GM18519 (cell line): ENCODE data around the gene HOXD11.

Experiments used
- ATAC-seq: cut with Tn5 transposase; IDR thresholded peaks from one replicate; pipeline ENCODE4 v1.9.1; 2021; ENCODE audit warnings: mild to moderate bottlenecking, moderate library complexity; ENCODE audit not compliant: unreplicated experiment, low FRiP score

Gene HOXD11

GRCh38 chr2:176080540-176081375 is 26.3 kb upstream of the HOXD11 start:
- ATAC-seq: no peak

DNA sequence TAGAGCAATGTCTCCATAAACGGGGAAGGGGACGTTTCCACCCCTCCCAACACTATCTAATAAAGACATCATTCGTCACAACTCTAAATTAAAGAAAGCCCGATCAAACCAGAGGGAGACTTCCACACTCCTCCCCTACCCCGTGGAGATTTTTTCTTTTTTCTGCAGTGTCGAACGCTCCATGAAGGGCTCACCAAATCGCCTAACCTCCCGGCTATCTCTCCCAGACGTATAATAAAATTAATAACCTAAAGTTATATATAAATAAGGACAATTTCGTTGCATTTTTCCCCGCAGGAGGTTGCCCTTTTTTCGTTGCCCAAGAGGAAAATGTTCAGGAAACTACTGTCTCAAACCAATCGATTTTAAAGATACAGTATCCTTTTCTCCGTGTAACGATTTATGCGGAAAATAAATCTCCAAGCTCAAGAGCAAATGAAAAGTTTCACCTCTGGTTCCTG is 25.7 kb upstream of the HOXD11 start:
- no peak for ATAC-seq

DNA sequence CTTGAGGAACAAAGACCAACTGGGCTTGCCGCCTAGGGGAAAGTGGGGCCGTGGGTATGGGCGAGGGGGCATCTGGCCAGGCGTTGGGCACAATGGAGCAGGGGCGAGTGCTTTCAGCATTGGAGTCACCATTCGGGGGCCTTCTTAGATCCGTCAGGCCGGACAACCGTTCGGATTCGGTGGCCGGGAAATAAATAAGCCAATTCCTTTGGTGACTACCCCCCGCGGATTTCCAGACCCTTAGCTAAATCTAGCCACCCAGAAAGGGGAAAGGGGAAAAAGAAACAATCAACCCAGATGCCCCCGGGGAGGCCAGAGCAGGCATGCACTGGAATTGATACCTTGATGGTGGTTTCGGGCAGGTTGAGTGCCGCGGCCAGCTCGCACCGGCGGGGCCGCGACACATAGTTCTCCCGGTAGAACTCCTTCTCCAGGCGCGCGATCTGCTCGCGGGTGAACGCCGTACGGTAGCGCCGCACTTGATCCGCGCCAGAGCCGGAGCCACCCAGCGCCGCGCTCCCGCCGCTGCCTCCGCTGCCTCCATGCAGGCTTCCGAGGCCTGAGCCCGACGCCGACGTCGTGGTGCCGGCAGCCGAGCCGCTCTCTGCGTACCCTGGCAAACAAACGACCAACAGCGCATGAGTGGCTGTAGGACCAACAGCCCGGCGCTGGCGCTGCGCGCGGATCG is 25.1 kb upstream of the HOXD11 start:
- no peak for ATAC-seq

GRCh38 chr2:176082525-176082823 is 24.6 kb upstream of the HOXD11 start:
- ATAC-seq: no peak

- ATAC-seq: no peak
These were observed 24.0 kb upstream of the HOXD11 start for GRCh38 chr2:176082824-176083751.

- no peak for ATAC-seq
These were observed 23.3 kb upstream of the HOXD11 start, which contains the start of gene EVX2 for GRCh38 chr2:176083796-176084261. EVX2 (minus strand) TSS chr2:176083962; CDS start chr2:176083776, 186 bp downstream.

DNA sequence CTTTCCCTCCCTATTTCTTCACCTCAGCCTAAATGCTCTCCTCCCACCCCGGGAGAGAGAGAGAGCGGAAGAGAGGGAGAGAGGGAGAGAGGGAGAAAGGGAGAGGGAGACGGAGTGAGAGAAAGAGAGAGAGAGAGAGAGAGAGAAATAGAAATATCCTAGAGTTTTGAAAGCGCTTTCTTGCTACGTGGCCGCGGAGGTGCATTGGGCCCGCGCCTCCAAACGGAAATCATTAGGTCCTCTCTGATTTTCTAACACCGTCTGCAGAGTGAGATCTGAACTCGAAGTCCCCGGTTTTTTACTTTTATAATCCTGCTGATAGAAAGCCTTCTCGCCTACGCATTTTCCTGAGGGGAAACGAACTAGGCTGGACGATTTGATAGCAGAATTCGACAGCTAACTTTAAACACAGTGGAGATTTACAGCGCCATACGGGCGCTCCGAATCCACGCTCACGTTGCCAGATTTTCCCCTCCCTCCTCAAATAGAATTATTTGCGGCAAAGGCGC is 22.4 kb upstream of the HOXD11 start:
- no peak for ATAC-seq

DNA sequence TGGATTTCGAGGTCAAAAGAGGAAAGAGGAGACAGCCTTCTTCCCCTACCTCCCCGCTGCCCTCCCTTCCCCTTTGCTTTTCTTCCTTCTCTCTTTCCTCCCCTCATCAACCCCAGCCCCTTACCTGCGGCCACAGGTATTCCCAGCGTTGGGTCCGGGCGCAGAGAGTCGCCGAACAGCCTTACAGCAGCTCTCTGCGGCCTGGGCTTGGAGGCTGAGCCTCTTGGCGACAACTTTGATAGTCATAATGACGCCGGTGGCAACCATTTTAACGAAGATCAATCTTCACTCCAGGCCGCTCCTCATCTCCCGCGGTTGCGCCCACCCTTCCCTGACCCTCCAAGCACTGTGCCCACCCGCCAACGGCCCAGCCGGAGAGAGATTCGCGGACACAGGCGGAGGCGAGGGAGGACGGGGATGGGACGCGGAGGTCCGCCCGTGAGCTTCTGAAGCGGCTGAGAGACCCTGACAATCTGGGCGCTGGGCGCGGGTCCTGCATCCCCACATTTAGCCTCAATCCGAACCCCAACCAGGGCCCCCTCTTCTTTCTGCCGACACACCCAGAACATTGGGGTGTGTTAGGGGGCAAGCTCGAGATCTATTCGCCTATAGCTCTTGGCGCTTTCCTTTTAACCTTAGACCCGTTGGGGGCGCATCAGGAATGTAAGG is 21.8 kb upstream of the HOXD11 start:
- ATAC-seq: no peak

DNA sequence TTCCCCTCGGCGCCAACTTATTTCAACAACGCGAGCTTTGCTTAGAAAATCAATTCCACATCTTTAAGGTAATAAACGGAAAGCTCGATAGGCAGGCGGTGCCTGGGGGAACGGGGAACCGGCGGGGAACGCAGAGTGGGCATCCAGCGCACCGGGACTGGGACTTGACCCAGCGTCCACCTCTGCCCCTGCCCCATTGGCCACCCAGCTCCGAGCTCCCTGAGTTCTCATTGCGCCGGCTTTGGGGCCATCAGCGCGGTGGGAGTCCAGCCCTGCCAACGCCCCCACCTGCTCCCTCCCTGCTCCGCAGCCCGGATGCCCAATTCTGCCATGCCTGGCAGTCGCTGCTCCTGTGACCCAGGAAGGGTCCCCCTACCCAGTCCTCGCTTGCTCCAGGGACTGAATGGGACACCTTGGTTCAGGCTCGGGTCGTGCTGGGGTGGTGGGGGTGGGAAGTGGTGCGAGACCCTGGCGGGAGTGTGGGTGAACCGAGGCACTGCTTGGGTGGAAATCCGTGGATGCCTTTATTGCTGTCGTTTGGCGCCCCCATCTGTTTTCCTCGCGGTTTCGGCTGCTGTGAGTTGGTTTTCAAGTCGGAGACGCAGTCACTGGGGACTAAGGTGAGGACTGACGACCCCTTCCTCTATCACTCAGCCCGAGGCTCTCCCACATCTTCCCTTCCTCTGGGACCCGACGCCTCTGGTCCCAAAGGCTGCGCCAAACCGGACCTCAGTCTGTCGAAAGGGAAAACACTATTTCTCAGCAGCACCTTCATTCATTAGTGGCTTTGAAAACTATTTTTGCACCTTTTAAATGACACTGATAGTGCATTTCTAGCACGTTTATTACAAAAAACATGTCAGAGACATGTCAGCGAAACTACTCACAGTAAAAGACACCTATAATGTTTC is 21.0 kb upstream of the HOXD11 start:
- ATAC-seq: no peak

DNA sequence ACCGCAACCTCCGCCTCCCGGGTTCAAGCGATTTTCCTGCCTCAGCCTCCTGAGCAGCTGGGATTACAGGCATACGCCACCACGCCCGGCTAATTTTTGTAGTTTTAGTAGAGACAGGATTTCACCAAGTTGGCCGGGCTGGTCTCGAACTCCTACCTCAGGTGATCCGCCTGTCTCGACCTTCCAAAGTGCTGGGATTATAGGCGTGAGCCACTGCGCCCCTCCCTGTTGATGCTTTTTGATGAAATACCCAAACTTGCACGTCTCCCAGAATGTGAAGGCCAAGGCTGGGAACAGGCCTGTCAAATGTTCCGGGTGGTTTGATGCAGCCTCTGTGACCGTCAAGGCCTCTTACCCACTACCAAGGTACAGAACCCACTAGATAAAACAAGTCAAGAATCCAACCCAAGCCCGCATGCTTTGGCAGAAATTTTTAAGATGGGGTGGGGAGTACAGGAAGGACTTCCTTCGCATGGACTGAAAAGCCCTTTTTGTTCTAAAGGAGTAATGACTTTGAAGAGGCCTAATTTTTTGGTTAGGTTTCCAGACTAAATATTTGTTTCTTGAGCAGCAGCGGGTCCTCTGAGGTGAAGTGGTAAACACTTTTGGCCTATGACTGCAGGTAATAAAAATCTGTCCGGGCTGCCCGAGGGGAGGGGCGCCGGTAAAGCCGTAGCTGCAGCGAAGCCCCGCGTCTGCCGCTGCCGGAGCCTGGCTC is 19.6 kb upstream of the HOXD11 start:
- ATAC-seq: no peak

GRCh38 chr2:176088048-176088936 is 18.8 kb upstream of the HOXD11 start:
- ATAC-seq: no peak

GRCh38 chr2:176088937-176089842 is 17.9 kb upstream of the HOXD11 start:
- no peak for ATAC-seq

DNA sequence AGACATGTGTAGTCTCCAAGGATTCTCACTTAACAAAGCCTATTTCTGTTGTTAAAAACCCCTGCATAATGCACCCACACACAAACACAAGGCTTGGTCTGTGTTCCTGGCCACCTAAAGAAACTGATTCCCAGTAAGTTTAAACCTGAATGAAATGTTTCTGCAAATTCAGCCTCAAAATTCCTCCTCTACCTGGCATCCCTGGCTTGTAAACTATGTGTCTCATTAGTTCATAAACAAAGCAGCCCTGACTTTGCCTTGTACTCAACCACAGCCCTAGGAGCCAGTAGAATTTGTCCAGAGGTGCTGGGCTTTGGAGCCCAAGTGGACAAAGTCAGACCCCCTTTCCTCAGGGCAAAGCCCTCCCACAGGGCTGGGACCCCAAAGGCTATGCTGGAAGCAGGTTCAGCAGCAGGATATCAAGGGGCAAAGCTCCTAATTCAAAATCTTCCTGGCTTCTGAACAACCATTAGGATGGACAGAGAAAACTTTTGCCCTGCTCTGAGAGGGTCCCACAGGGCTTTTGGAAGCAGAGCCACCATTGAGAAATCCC is 17.2 kb upstream of the HOXD11 start:
- no peak for ATAC-seq

- ATAC-seq: no peak
These were observed 16.2 kb upstream of the HOXD11 start for GRCh38 chr2:176090862-176091261.

DNA sequence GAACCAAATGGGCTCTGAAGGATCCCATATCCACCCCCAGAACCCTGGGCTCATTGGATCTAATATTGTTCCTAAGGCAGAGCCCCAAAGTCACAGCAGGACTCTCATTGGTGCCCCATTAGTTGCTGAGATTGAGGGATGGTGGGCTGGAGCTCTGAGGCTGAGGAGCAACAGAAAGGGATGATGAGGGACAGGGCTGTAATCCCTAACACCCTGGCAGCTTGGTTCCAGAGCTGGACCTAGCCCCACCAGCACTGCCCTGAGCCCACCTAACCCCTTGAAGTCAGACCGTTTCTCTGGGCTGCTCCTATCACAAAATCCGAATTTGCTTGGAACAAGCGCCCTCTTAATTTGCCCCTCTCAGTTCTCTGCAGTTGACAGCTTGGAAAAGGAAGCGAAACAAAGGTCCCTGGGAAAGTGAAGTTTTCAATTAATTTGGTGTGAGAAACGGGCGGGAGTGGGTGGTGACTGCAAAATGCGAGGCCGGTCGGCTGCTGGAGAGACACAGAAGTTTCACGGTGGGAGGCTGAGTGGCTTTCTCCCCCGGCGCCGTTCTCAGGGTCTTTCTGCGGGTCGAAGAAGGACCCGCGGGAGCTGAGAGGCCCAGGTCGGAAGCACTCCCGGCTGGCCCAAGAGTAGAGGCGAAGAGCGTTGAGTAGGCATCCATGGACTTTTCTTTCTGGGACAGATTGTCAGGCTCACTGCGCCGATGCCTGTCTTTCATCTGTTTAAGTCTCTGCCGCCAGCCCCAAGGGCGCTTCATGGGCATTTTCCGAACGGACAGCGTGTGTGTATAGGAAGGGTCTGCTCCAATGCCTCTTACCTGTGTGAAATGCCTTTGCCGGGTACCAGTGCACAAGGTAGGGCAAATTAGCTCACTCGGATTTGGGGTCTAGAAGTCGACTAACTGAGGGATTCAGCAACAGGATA is 15.5 kb upstream of the HOXD11 start:
- ATAC-seq: no peak
